GM20000 (cell line): ENCODE measurements around the gene RABGAP1L.
"Not testable (repeated sequence)": the region's sequence is repeated elsewhere in the genome, so short reads cannot be mapped to it uniquely, and the experiment has no call there.

Source experiments
- DNase-seq: peaks from one replicate; pipeline ENCODE4 v3.0.0; 2012; ENCODE audit warnings: low spot score
- CTCF ChIP-seq: IDR thresholded peaks from 2 replicates; pipeline ENCODE4 v1.5.1; 2012; ENCODE audit warnings: mild to moderate bottlenecking, control low read depth; ENCODE audit errors: extremely low read depth, missing control alignments

RABGAP1L gene

GRCh38 chr1:174569240-174569639, 409.9 kb downstream of the RABGAP1L start:
- no peak for DNase-seq
- no peak for TF ChIP-seq CTCF

GRCh38 chr1:174572771-174573170, 413.5 kb downstream of the RABGAP1L start:
- TF ChIP-seq CTCF: no peak
- no peak for DNase-seq

GRCh38 chr1:174576120-174576519, 416.8 kb downstream of the RABGAP1L start:
- not testable (repeated sequence) for DNase-seq

GRCh38 chr1:174577681-174578080, 418.4 kb downstream of the RABGAP1L start:
- no peak for TF ChIP-seq CTCF
- DNase-seq: no peak

- TF ChIP-seq CTCF: no peak
- no peak for DNase-seq
Measured at GRCh38 chr1:174580801-174581200, 421.5 kb downstream of the RABGAP1L start.

GRCh38 chr1:174583316-174583715, 424.0 kb downstream of the RABGAP1L start:
- TF ChIP-seq CTCF: no peak
- DNase-seq: no peak

GRCh38 chr1:174584071-174584470, 424.8 kb downstream of the RABGAP1L start:
- DNase-seq: no peak
- no peak for TF ChIP-seq CTCF

- DNase-seq: not testable (repeated sequence)
Measured at GRCh38 chr1:174588618-174589017, 429.3 kb downstream of the RABGAP1L start.

GRCh38 chr1:174605198-174605597, 445.9 kb downstream of the RABGAP1L start:
- no peak for TF ChIP-seq CTCF
- DNase-seq: no peak
